Endothelial cell of umbilical vein (primary cell): ENCODE results near the gene SEC24C. TPM values are rescaled to one million over a fixed set of nuclear protein-coding genes. Genes with fewer than 3 reads are reported as not detected.

Experiments used
- BruUV-seq: library from RNA; stranded (reverse); fragments of 400-500 nt; replicated peaks from 2 replicates; lab custom pipeline; 2021; lab: Mats Ljungman, UMichigan
- CTCF ChIA-PET: fragments of 300-600, 350-600 bp; sonication (Branson Sonifier 250); formaldehyde crosslinking; loops from one replicate; lab custom pipeline; 2021; ENCODE audit warnings: antibody characterized with exemption, inconsistent platforms; lab: Charles Lee
- POLR2A ChIA-PET: fragments of 300-600, 350-600 bp; sonication (Branson Sonifier 250); formaldehyde crosslinking; loops from one replicate; lab custom pipeline; 2021; ENCODE audit warnings: antibody characterized with exemption, inconsistent platforms; lab: Charles Lee
- DNase-seq: peaks from one replicate; pipeline ENCODE4 v3.0.0-alpha.2; 2011; ENCODE audit warnings: low read depth, low spot score
- FAIRE-seq: peaks from 2 replicates; lab custom pipeline; 2011; peaks lifted over from hg19 to GRCh38; lab: Jason Lieb, UNC
- H2AFZ ChIP-seq: 2 replicates; pipeline ENCODE4 v1.6.0; 2012; ENCODE audit warnings: low read depth, low read length, control low read depth, inconsistent platforms
- H3K27ac ChIP-seq: 2 replicates; pipeline ENCODE4 v1.5.1; 2011; ENCODE audit warnings: low read depth, mild to moderate bottlenecking, control low read depth, low read length, moderate library complexity; ENCODE audit not compliant: insufficient read depth
- H3K27me3 ChIP-seq, 2 experiments: 2 replicates each; pipeline versions ENCODE4 v1.6.0 to v1.6.1; 2011; ENCODE audit warnings: low read length in 2 of 2, mixed read lengths in 1 of 2; ENCODE audit not compliant: control insufficient read depth in 2 of 2, insufficient read depth in 2 of 2
- H3K36me3 ChIP-seq, 2 experiments: 2 replicates in 1 of 2; 3 replicates in 1 of 2; pipeline ENCODE4 v1.5.1; 2011; ENCODE audit warnings: low read length in 2 of 2, mild to moderate bottlenecking in 1 of 2, moderate library complexity in 1 of 2; ENCODE audit not compliant: control insufficient read depth in 2 of 2, insufficient read depth in 2 of 2; ENCODE audit errors: extremely low read depth in 1 of 2
- H3K4me1 ChIP-seq: 3 replicates; pipeline ENCODE4 v1.5.1; 2011; ENCODE audit warnings: mild to moderate bottlenecking, low read length; ENCODE audit not compliant: control insufficient read depth, insufficient read depth; ENCODE audit errors: extremely low read depth
- H3K4me2 ChIP-seq: 2 replicates; pipeline ENCODE4 v1.6.1; 2011; ENCODE audit warnings: low read length, control low read depth, mixed read lengths; ENCODE audit not compliant: insufficient read depth
- H3K4me3 ChIP-seq, 3 experiments: fragments of 200-600 bp in 1 of 3; sonication (generic), shearing (Covaris generic) in 1 of 3; replicated peaks in 1 of 3; 2 replicates each; pipeline ENCODE4 v1.5.1; 2011 to 2016; ENCODE audit warnings: control low read depth in 3 of 3, low read length in 3 of 3, mild to moderate bottlenecking in 2 of 3, inconsistent platforms in 1 of 3, low read depth in 1 of 3, moderate library complexity in 1 of 3; ENCODE audit not compliant: insufficient read depth in 1 of 3
- H3K79me2 ChIP-seq: 2 replicates; pipeline ENCODE4 v1.6.0; 2012; ENCODE audit warnings: low read length, inconsistent platforms; ENCODE audit not compliant: control insufficient read depth, insufficient read depth
- H3K9ac ChIP-seq: replicated peaks from 2 replicates; pipeline ENCODE3; 2011; ENCODE audit warnings: low read length, control low read depth; ENCODE audit not compliant: insufficient read depth; ENCODE audit errors: extremely low read depth
- H3K9me1 ChIP-seq: replicated peaks from 3 replicates; pipeline ENCODE4 v1.6.0; 2011; ENCODE audit warnings: mild to moderate bottlenecking, low read length; ENCODE audit not compliant: control insufficient read depth, insufficient read depth; ENCODE audit errors: extremely low read depth
- H3K9me3 ChIP-seq: replicated peaks from 2 replicates; pipeline ENCODE4 v1.5.1; 2012; ENCODE audit warnings: low read length, inconsistent platforms; ENCODE audit not compliant: control insufficient read depth, insufficient read depth
- H4K20me1 ChIP-seq: replicated peaks from 2 replicates; pipeline ENCODE3; 2011; ENCODE audit warnings: mild to moderate bottlenecking, low read length; ENCODE audit not compliant: control insufficient read depth, insufficient read depth; ENCODE audit errors: extremely low read depth
- EZH2 ChIP-seq: IDR thresholded peaks from 2 replicates; pipeline ENCODE4 v1.6.1; 2012; ENCODE audit warnings: borderline replicate concordance, low read depth, mild to moderate bottlenecking, moderate library complexity, low read length, inconsistent platforms; ENCODE audit not compliant: severe bottlenecking
- FOS ChIP-seq: IDR thresholded peaks from 2 replicates; pipeline ENCODE4 v1.6.1; 2011; ENCODE audit warnings: mild to moderate bottlenecking, low read length, moderate library complexity, borderline replicate concordance; ENCODE audit not compliant: insufficient read depth
- GATA2 ChIP-seq: IDR thresholded peaks from 2 replicates; pipeline ENCODE4 v1.7.0; 2011; ENCODE audit warnings: low read depth, mild to moderate bottlenecking, moderate library complexity, mixed read lengths, low read length; ENCODE audit not compliant: insufficient read length, insufficient read depth
- JUN ChIP-seq: IDR thresholded peaks from 2 replicates; pipeline ENCODE4 v1.6.1; 2011; ENCODE audit warnings: borderline replicate concordance, low read depth; ENCODE audit not compliant: insufficient read length, insufficient read depth
- MYC ChIP-seq: IDR thresholded peaks from one replicate; pipeline ENCODE4 v1.6.1; 2011; ENCODE audit warnings: mild to moderate bottlenecking, low read depth, low read length
- POLR2A ChIP-seq: IDR thresholded peaks from 2 replicates; pipeline ENCODE4 v1.6.1; 2012; ENCODE audit warnings: low read depth, mild to moderate bottlenecking, control low read depth, low read length
- POLR2AphosphoS5 ChIP-seq: IDR thresholded peaks from 2 replicates; pipeline ENCODE4 v1.6.1; 2012; ENCODE audit warnings: low read depth, mild to moderate bottlenecking, control low read depth, low read length, moderate library complexity; ENCODE audit not compliant: insufficient read depth
- dilution Hi-C: fragments of 300-500 bp; cut with MboI; formaldehyde crosslinking; loops from one replicate; pipeline ENCODE4 v1.15.0; 2019; ENCODE audit warnings: low sequenced_read_pairs; ENCODE audit not compliant: extremely low pct_ligation_motif_present
- intact Hi-C: fragments of 100-400 bp; cut with micrococcal nuclease; formaldehyde crosslinking; loops from one replicate; pipeline ENCODE4 v1.10.0; 2022
- polyA plus RNA-seq, 4 experiments: library from polyadenylated mRNA; depleted of rRNA in 3 of 4; stranded (reverse) in 3 of 4; unstranded in 1 of 4; fragments of >200 nt; gene quantifications; 2 replicates each; pipeline versions ENCODE4 v1.2.1 to v1.2.3, GENCODE V29; 2011 to 2012; ENCODE audit warnings: missing spikeins in 1 of 4
- total RNA-seq: library from RNA; stranded (reverse); gene quantifications from 2 replicates; pipeline ENCODE4 v1.2.3, GENCODE V29; 2021
- TF ChIP-seq, protein P1 (sequence below), 2 donors: IDR thresholded peaks; 1 replicate in 1 of 2; 2 replicates in 1 of 2; pipeline ENCODE4 v1.5.1; 2011; ENCODE audit warnings: low read length in 2 of 2, mild to moderate bottlenecking in 2 of 2, moderate library complexity in 2 of 2, control low read depth in 1 of 2, inconsistent platforms in 1 of 2, low read depth in 1 of 2; ENCODE audit not compliant: insufficient read depth in 1 of 2; ENCODE audit errors: extremely low read depth in 1 of 2
- TF ChIP-seq, protein P2 (sequence below): IDR thresholded peaks from 2 replicates; pipeline ENCODE4 v1.6.1; 2011; ENCODE audit not compliant: insufficient read depth, insufficient read length

The SEC24C gene
- total and polyA plus RNA-seq, 2 donors (not counting 3 experiments of a cell fraction or from before 2014, with no cell fraction given), result 95.5 to 108 TPM

DNA sequence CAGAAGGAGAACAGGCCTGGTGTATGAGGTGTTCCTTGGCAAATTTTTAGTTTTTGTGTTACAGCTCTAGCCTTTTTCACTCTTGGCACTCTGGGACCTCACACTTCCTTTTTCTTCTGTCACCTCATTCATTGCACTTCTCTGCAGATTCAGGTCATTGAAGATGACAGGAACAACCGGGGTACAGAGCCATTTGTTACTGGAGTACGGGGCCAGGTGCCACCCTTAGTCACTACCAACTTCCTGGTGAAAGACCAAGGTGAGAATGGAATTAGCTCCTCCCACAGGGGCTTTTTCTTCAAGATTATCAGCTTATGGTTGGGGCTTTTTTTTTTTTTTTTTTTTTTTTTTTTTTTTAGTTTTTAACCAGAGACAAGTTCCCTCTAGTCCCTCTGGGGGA is 19.2 kb downstream of the SEC24C start:
- intact Hi-C loops, result no loop called here
- dilution Hi-C loops, result no loop called here
- no peak overlapping the region for H3K9ac ChIP-seq
- H4K20me1 ChIP-seq, result no peaks in the 10 kb centered on the region
- no peak overlapping the region for H3K4me2 ChIP-seq
- FAIRE-seq, result no peak
- TF ChIP-seq POLR2A (no peak), POLR2AphosphoS5 (no peak), JUN (no peak), MYC (no peak), GATA2 (no peak), FOS (no peak), EZH2 (no peak)
- TF ChIP-seq, protein P1, sequence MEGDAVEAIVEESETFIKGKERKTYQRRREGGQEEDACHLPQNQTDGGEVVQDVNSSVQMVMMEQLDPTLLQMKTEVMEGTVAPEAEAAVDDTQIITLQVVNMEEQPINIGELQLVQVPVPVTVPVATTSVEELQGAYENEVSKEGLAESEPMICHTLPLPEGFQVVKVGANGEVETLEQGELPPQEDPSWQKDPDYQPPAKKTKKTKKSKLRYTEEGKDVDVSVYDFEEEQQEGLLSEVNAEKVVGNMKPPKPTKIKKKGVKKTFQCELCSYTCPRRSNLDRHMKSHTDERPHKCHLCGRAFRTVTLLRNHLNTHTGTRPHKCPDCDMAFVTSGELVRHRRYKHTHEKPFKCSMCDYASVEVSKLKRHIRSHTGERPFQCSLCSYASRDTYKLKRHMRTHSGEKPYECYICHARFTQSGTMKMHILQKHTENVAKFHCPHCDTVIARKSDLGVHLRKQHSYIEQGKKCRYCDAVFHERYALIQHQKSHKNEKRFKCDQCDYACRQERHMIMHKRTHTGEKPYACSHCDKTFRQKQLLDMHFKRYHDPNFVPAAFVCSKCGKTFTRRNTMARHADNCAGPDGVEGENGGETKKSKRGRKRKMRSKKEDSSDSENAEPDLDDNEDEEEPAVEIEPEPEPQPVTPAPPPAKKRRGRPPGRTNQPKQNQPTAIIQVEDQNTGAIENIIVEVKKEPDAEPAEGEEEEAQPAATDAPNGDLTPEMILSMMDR (IDR thresholded peaks at IDR 0.05; ENCODE audit: extremely low read depth in 1 of 2, insufficient read depth in 1 of 2, low read depth in 1 of 2, low read length in 2 of 2), result no peak
- TF ChIP-seq, protein P2, sequence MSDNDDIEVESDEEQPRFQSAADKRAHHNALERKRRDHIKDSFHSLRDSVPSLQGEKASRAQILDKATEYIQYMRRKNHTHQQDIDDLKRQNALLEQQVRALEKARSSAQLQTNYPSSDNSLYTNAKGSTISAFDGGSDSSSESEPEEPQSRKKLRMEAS, result no peak
- H3K4me3 ChIP-seq, result no peak overlapping the region
- no peaks in the 10 kb centered on the region for H3K27me3 ChIP-seq
- H3K9me3 ChIP-seq, result no peaks in the 10 kb centered on the region
- H3K9me1 ChIP-seq, result no peaks in the 10 kb centered on the region
- H3K79me2 ChIP-seq, result peaks cover 8% of the 10 kb centered on the region
- no TSS peak for BruUV-seq
- no peak for DNase-seq
- peaks cover 57 to 72% of the 10 kb centered on the region in 2 experiments for H3K36me3 ChIP-seq
- POLR2A ChIA-PET, result interaction anchor here (0.6 kb wide), 1 partner anchor 22 kb away, joined by 3 read pairs; the partner anchor contains the start of gene ZSWIM8
- CTCF ChIA-PET, result interaction anchor here (1.2 to 1.4 kb wide), 2 partner anchors 9 to 11 kb away, joined by 3 to 5 read pairs; a partner anchor contains a TSS
- no peaks in the 10 kb centered on the region for H3K4me1 ChIP-seq
- H2AFZ ChIP-seq, result no peak overlapping the region
- no peak overlapping the region for H3K27ac ChIP-seq
